Lower leg skin (tissue), 3 donors: ENCODE results near the gene METRN.

ENCODE experiments used
- POLR2A ChIP-seq, 2 donors: fragments of 450-650 bp; IDR thresholded peaks; one replicate each; pipeline ENCODE4 v1.6.1; 2016 to 2017; ENCODE audit warnings: antibody characterized with exemption in 2 of 2, mild to moderate bottlenecking in 1 of 2, moderate library complexity in 1 of 2
- TF ChIP-seq, protein P1 (sequence below), 3 donors: fragments of 450-650 bp; IDR thresholded peaks; one replicate each; pipeline ENCODE4 v1.5.1; 2016; ENCODE audit warnings: antibody characterized with exemption in 3 of 3, mild to moderate bottlenecking in 3 of 3, moderate library complexity in 2 of 3

DNA sequence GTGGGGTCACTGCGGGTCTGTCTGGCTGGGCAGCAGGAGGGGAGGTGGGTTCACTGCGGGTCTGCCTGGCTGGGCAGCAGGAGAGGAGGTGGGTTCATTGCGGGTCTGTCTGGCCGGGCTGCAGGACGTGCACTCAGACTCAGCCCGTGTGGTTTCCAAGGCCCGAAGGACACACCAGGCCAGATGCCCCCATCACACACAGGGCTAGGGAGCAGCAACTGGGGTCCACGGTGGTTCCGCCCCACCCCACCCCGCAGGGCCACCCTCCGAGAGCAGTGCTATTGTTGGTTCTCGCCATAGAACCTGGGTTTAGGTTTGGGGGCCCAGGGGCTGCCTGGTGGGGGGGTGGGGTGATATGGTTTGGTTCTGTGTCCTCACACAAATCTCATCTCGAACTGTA lies 31.7 kb downstream of the METRN start:
- TF ChIP-seq, protein P1, sequence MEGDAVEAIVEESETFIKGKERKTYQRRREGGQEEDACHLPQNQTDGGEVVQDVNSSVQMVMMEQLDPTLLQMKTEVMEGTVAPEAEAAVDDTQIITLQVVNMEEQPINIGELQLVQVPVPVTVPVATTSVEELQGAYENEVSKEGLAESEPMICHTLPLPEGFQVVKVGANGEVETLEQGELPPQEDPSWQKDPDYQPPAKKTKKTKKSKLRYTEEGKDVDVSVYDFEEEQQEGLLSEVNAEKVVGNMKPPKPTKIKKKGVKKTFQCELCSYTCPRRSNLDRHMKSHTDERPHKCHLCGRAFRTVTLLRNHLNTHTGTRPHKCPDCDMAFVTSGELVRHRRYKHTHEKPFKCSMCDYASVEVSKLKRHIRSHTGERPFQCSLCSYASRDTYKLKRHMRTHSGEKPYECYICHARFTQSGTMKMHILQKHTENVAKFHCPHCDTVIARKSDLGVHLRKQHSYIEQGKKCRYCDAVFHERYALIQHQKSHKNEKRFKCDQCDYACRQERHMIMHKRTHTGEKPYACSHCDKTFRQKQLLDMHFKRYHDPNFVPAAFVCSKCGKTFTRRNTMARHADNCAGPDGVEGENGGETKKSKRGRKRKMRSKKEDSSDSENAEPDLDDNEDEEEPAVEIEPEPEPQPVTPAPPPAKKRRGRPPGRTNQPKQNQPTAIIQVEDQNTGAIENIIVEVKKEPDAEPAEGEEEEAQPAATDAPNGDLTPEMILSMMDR (IDR thresholded peaks at IDR 0.05), result no peak
- no peak for TF ChIP-seq POLR2A (IDR thresholded peaks at IDR 0.05)
